Calu3 (cell line): ENCODE data around the gene TMEM92. TPM values are rescaled to one million over a fixed set of nuclear protein-coding genes. Genes with fewer than 3 reads are reported as not detected.
"Not testable (repeated sequence)": the region's sequence is repeated elsewhere in the genome, so short reads cannot be mapped to it uniquely, and the experiment has no call there.

Experiments
- BruUV-seq: library from RNA; stranded (reverse); fragments of 400-500 nt; replicated peaks from 2 replicates; lab custom pipeline; 2021; lab: Mats Ljungman, UMichigan
- CTCF ChIA-PET: fragments of 300-600 bp; sonication (Branson Sonifier 250); formaldehyde crosslinking; loops from one replicate; lab custom pipeline; 2022; ENCODE audit warnings: antibody characterized with exemption; lab: Charles Lee
- DNase-seq: peaks from one replicate; pipeline ENCODE4 v3.0.0; 2022
- H3K27ac Mint-ChIP-seq: one replicate; pipeline ENCODE4 v1.8.0; 2022; ENCODE audit warnings: mixed read lengths; ENCODE audit not compliant: unreplicated experiment
- H3K27me3 Mint-ChIP-seq: one replicate; pipeline ENCODE4 v1.8.0; 2022; ENCODE audit warnings: mixed read lengths; ENCODE audit not compliant: unreplicated experiment
- H3K36me3 Mint-ChIP-seq: one replicate; pipeline ENCODE4 v1.8.0; 2022; ENCODE audit warnings: mild to moderate bottlenecking, moderate library complexity, mixed read lengths; ENCODE audit not compliant: insufficient read depth, unreplicated experiment
- H3K4me1 Mint-ChIP-seq: one replicate; pipeline ENCODE4 v1.8.0; 2022; ENCODE audit warnings: mild to moderate bottlenecking, low read depth, mixed read lengths; ENCODE audit not compliant: unreplicated experiment
- H3K4me3 Mint-ChIP-seq: one replicate; pipeline ENCODE4 v1.8.0; 2022; ENCODE audit warnings: mild to moderate bottlenecking, low read depth, moderate library complexity, mixed read lengths; ENCODE audit not compliant: unreplicated experiment
- H3K9me3 Mint-ChIP-seq: one replicate; pipeline ENCODE4 v1.8.0; 2022; ENCODE audit warnings: low read depth, mixed read lengths; ENCODE audit not compliant: unreplicated experiment
- intact Hi-C: fragments of 100-400 bp; cut with micrococcal nuclease; formaldehyde crosslinking; loops from one replicate; pipeline ENCODE4 v1.10.0; 2022; ENCODE audit not compliant: unreplicated experiment
- total RNA-seq: library from RNA; stranded (reverse); gene quantifications from 2 replicates; pipeline ENCODE4 v1.2.3, GENCODE V29; 2022
- TF ChIP-seq, protein P1 (sequence below): fragments of 200-600 bp; IDR thresholded peaks from one replicate; pipeline ENCODE4 v1.8.0; 2022; ENCODE audit warnings: antibody characterized with exemption; ENCODE audit not compliant: unreplicated experiment

TMEM92 gene
- total RNA-seq, 1 experiment from 2014 or later = 4.8 TPM

GRCh38 chr17:50311483-50311882 is 37.2 kb downstream of the TMEM92 start:
- TF ChIP-seq, protein P1, sequence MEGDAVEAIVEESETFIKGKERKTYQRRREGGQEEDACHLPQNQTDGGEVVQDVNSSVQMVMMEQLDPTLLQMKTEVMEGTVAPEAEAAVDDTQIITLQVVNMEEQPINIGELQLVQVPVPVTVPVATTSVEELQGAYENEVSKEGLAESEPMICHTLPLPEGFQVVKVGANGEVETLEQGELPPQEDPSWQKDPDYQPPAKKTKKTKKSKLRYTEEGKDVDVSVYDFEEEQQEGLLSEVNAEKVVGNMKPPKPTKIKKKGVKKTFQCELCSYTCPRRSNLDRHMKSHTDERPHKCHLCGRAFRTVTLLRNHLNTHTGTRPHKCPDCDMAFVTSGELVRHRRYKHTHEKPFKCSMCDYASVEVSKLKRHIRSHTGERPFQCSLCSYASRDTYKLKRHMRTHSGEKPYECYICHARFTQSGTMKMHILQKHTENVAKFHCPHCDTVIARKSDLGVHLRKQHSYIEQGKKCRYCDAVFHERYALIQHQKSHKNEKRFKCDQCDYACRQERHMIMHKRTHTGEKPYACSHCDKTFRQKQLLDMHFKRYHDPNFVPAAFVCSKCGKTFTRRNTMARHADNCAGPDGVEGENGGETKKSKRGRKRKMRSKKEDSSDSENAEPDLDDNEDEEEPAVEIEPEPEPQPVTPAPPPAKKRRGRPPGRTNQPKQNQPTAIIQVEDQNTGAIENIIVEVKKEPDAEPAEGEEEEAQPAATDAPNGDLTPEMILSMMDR = no peak
- H3K4me1 Mint-ChIP-seq = no peaks in the 10 kb centered on the region
- CTCF ChIA-PET = interaction anchor here (0.5 to 1.2 kb wide), 2 partner anchors 9 to 1427 kb away, joined by 4 to 5 read pairs; no protein-coding TSS in a partner anchor
- DNase-seq = no peak
- BruUV-seq = no TSS peak
- H3K4me3 Mint-ChIP-seq = no peak overlapping the region
- no peaks in the 10 kb centered on the region for H3K36me3 Mint-ChIP-seq
- no peak overlapping the region for H3K27ac Mint-ChIP-seq
- intact Hi-C loops = no loop called here
- peaks cover 59% of the 10 kb centered on the region for H3K27me3 Mint-ChIP-seq
- no peaks in the 10 kb centered on the region for H3K9me3 Mint-ChIP-seq

DNA sequence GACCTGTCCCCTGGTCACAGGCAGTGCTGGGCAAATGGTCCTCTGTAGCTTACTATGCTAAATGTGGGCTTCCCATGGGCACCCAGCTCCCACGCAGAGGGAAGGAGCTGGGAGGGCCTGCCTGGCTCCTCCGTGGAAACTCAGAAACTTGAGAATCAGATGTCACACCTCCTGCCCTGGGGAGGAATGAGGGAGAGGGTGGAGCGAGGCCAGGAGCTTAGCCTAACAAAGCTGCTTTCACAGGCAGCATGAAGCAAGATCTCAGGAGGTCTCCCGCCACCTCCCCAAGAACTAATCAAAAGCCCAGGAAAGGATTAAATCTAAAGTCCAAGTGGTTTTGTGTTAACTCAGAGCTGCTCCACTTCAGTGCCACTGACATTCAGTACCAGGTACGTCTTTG is 38.0 kb downstream of the TMEM92 start:
- no TSS peak for BruUV-seq
- TF ChIP-seq, protein P1 = no peak
- intact Hi-C loops = no loop called here
- Mint-ChIP-seq H3K27me3 (peaks cover 54% of the 10 kb centered on the region), H3K27ac (no peak overlapping the region), H3K36me3 (no peaks in the 10 kb centered on the region), H3K9me3 (no peaks in the 10 kb centered on the region), H3K4me1 (no peaks in the 10 kb centered on the region), H3K4me3 (no peak overlapping the region)
- CTCF ChIA-PET = interaction anchor here (0.5 to 1.2 kb wide), 2 partner anchors 10 to 1428 kb away, joined by 4 to 5 read pairs; no protein-coding TSS in a partner anchor
- DNase-seq = no peak

DNA sequence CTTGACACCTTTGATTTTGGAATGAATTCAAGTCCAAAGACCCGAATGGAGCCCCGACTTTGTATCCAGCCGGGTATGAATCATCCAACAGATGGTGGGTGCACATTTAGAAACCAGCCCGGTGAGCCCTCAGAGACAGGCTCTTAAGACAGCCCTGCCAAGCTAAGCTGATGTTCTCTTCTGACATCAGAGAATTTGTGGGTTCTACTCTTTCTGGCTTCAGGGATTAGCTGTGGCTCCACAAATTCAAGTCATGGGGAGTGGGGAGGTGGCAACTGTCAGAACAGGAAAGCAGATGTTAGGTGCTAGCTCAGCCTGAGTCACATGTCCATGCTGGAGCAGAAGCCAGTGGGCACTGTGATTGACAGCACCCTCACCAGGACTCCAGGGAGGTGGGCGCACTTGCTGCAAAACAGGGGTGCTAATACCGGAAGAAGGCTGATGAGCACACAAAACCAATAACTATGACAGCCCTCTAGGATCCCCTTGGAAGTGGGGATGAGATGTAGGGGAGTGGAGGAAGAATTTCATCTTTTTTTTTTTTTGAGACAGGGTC is 40.3 kb downstream of the TMEM92 start:
- TF ChIP-seq, protein P1 = no peak
- no peak for DNase-seq
- no TSS peak for BruUV-seq
- intact Hi-C loops = no loop called here
- Mint-ChIP-seq H3K4me1 (no peaks in the 10 kb centered on the region), H3K4me3 (no peak overlapping the region), H3K27ac (no peak overlapping the region), H3K27me3 (peaks cover 54% of the 10 kb centered on the region), H3K9me3 (no peaks in the 10 kb centered on the region), H3K36me3 (no peaks in the 10 kb centered on the region)
- CTCF ChIA-PET = interaction anchor here (0.6 kb wide), 1 partner anchor 375 kb away, joined by 4 read pairs; no protein-coding TSS in a partner anchor

DNA sequence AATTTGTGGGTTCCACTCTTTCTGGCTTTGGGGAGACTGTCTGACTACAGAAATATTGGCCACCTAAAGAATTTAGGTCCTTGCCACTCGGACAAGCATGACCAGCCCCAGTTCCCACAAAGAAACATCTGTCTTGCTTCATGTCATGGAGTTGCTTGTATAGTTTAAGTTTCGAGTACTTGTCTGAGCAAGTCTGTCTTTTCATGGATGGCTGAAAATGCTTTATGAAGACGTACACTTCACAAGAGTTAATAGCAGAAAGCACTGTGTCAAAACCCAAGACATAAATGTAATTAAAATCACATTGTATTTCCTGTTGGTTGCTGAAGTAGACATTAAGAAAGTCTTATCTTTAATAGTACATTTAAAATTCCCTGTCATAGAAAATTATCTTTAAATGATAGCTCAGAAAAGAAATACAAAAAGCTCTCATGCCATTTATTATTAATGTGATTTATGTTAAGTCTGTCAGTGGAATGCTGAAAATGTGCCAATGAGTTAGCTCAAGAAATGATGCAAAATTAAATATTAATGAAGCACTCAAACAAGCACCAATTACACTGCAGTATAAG is 41.8 kb downstream of the TMEM92 start:
- intact Hi-C loops = no loop called here
- TF ChIP-seq, protein P1 = no peak
- Mint-ChIP-seq H3K4me1 (no peaks in the 10 kb centered on the region), H3K27me3 (peaks cover 41% of the 10 kb centered on the region), H3K4me3 (no peak overlapping the region), H3K36me3 (no peaks in the 10 kb centered on the region), H3K9me3 (no peaks in the 10 kb centered on the region), H3K27ac (no peak overlapping the region)
- CTCF ChIA-PET = no interaction called here
- DNase-seq = no peak
- no TSS peak for BruUV-seq

DNA sequence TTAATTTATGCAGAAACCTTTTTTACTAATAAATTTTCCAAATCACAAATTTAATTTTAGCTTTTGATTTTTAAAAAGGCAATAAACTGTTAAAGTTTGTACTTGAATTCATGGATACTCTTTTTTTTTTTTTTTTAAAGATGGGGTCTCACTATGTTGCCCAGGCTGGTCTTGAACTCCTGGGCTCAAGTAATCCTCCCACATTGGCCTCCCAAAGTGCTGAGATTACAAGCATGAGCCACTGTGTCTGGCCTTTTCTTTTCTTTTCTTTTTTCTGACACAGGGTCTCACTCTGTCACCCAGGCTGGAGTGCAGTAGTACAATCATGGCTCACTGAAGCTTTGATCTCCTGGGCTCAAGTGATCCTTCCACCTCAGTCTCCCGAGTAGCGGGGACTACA is 42.4 kb downstream of the TMEM92 start:
- H3K36me3 Mint-ChIP-seq, DNase-seq, H3K9me3 Mint-ChIP-seq, intact Hi-C loops, H3K27ac Mint-ChIP-seq, BruUV-seq, H3K4me3 Mint-ChIP-seq, H3K4me1 Mint-ChIP-seq: not testable (repeated sequence)
- CTCF ChIA-PET = interaction anchor here (0.6 kb wide), 1 partner anchor 137 kb away, joined by 6 read pairs; no protein-coding TSS in a partner anchor
- H3K27me3 Mint-ChIP-seq = peaks cover 35% of the 10 kb centered on the region
